Measurements from ENCODE around the gene TNKS1BP1.

Gene TNKS1BP1

DNA sequence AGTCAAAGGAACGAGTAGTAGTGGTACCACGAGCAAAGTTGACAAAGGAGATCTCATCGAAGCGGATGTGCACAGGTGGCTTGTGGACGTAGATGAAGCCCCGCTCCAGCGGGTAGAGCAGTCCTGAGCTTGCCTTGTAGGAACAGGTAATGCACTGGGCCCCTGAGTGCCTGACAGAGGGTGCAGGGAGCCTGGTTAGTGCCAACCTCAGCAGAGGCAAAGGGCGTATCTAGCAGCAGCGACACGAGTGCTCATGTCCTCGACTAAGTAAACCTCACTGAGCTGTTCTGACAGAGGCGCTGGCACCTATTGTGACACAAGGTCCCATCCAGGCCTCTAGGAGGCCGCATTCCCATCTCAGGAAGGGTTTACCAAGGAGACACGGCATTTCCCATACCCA lies 7.0 kb upstream of the TNKS1BP1 start:
- no peak for DNase-seq

DNA sequence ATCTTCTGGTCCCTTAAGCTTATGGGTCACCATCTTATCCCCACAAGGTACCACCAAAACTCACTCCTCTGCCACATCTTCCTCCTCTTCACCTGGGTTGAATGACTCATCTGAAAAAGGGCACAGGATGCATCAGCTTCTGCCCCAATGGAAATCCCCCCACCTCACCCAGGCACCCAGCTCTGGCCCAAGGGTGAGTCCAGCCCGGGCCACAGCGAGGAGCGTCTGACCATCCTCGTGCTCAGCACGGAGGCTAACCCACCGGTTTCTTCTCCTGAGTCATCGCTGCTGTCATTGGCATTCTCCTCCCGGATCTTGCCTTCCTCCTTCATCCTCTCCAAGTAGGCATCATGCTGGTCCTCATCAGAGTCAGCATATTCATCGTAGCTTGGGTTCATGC lies 5.3 kb upstream of the TNKS1BP1 start:
- DNase-seq, result no peak

DNA sequence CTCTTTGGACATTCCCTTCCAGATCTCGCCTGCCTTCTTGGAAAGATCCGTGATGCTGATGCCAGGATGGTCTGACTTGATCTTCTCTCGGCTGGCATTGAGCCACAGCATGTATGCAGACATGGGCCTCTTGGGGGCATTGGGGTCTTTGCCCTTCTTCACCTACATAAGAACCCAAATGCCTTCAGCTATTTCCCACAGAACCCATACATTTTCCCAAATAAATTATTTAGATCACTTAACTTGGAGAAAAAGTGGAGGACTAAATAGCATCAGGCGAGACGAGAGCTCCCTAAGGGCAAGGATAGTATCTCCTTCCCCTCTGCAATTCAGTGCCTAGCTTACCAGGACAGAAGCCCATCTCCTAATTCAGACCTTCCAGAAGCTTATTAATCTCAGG lies 3.0 kb upstream of the TNKS1BP1 start:
- DNase-seq, result no peak

DNA sequence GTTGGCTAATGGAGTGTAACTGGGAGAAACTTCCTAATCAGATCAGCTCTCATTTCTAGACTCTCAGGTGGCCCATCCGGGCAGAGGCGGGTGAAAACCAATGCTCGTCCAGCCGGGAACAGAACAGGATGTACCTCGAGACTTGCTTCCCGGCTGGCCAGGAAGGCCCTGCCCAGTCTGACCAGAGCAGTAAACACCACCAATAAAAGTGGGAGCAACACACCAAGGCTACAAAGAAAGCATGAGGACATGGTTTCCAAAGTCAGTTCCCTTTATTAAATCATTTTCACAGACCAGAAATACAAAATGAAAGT lies 940 bp upstream of the TNKS1BP1 start:
- DNase-seq, result no peak

DNA sequence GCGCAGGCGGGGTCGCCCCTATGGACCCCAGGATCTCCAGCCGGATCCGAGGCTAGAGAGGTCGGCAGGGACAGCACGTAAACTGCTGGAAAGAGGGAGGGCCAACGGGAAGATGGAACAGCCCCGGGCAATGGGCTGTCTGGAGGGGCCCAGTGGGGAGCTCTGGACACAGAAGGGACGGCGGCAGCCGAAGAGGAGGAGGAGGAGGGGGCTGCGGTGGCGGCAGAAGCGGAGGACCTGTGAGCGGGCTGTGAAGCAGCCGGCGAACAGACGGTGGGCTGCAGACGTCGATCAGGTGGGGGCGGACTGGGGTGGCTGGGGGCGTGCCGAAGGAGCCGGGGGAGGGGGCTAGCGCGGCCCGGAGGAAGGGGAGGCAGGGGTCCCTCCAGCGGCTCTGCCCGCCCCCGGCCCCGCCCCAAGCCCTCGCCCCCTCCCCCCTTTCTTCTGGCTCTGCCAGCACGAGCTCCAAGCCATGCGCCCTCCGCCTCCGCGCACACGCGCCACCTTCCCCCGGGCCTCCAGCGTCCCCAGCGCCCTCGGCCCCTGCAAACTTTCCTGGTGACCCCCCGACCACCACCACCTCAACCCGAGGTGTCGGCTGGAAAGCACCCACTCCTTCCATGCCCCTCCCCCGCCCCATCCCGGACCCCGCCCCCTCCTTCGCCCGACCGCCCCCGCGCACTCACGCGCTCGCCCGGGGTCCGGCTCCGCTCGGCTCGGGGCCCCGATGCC lies 432 bp downstream of the TNKS1BP1 start:
- peak in 1 of 2 experiments; percentile 38 for DNase-seq

DNA sequence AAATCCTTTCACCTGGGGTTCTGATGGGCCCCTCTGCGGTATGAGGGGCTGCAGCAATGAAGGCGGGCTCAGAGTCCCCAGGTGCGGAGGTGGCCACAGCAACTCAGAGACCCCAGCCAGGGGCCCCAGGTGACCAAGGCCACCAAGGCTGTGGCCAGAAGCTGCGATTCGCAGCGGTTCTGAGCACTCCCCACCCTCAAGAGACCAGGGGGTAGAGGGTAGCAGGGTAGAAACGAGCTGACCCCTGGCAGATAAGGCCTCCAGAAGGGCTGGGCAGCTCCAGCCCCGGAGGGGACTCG lies 948 bp downstream of the TNKS1BP1 start:
- no peak for DNase-seq

DNA sequence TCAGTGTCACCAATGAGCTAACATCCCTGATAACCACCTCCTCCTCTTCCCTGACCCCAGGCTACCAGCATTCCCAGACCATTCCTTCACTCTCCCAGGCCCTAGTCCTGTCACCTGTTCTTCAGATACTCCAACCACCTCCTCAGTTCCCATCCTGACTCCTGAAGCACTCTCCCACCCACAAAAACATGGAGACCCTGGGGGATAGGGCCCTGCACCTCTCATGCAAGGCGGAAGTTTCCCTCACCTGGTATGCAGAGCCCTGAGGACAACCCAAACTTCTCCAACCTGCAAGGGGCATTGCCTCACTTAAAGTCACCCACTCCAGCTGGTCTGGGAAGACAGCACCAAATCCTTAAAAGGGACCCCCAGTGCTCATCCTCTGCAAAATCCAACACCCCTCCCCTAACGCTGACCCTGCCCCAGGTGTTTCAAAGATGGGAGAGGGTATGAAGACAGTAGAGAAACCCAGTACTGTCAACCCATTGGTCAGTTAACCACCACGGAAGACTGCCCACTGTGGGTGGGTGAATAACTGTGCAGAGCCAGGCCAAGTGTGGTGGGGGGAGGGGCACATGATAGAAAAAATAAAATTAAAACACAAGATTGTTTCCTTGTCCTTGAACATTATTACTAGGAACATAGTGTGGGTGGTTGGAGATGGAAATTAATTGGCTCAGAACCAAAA lies 1.4 kb downstream of the TNKS1BP1 start:
- DNase-seq, result no peak

DNA sequence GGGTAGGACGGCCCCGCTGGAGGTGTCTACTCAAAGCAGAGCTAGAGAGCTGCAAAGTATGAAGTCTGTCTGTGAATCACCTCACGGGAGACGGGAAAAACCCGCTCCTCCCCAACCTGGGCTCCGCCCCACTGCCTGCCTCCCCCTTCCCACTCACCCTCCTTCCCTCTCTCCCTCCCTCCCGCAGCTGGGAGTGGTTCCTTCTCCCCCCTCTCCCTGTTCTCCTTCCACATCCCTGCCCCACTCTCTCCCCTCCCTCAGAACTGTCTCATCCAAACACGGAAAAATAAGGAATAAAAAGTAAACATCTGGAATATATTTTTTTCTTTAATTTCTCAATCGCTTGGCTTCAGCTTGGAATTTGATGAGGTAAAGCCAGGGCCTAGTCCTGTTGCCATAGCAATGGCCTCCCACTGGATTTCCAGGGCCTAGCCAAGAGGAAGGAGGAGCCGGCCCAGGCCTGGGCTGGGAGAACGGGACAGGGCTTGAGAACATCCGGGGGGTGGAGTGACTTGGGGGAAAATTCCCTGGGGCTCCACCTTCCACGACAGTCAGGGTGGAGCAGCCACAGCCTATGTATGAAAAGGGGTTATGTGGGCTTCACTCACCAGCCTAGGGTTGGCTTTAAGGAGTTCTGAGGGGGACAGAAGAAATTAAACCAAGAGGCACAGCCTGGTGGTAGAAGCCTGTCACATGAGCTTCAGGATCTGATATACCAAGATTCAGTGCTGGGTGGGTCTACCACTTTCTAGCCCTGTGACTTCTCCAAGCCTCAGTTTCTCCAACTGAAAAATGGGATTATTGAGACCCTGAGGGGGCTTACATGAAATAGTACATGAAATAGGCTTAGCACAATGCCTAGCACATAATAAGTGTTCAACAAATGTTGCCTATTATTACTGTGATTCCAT lies 2.2 kb downstream of the TNKS1BP1 start:
- no peak for DNase-seq

DNA sequence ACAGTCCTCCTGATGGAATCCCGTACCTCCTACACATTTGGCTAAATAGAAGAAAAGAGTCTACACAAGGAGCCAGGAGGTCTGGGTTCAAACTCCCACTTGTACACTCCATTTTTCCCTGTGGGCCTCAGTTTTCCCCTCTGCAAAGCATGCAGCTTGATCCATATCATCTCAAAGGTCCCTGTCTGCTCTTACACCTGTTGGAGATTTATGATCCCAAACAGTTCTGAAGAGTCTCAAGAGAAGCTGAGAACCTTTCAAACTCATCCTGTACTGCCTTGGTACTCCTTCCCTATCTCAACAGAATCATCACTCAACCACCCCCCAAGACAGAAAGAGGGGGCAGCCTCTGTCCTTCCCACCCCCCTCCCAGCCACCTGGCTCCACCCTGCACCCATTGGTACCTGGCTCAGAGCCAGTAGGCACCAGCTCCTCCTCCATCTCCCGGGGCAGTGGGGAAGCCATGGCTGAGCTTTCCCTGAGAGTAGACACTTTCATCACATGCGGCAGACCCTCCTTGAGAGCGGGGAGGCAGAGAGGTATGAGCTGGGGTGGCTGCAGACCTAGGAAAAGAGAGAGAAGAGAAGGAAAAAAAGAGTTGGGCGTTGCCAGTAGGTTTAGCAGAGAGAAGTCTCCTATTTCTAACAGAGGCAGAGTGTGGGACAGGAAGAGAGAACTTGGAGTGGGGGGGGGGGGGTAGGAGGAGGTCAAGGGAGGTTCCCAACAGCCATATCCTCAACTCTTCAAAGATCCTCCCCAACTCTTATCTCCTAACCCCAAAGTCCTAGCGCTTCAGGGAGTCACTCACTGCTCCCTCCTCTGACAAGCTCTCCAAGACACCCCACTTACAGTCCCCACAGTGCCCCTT lies 3.1 kb downstream of the TNKS1BP1 start:
- peak in 1 of 2 experiments; percentile 26 for DNase-seq

DNA sequence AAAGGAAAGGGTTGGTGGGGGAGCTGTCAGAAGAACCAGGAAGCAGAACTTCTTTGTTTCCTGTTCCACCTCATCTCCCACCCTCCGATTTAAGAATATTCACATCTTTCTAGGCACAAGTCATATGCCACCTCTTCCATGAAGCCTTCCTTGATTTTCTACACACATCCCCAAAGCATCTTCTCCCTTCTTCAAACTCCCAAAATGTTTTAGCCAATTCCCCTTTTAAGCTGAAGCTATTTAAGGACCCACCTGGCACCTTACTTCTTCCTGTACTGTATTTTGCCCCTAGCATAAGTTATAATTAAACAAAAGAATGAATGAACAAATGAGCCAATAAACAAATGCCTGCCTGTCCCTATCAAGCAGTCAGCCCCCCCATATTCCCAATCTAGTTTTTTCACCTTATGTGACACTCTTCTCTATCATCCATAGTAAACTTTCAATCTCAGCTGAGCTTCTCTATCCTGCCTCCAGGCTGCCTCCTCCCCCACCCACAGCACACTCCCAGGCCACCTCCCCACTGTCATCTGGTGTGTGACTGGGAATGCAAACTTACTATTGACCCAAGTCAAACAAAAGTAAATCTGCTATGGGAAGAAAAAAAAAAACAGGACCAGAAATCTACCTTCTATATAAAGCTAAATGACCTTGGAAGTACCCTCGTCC lies 3.9 kb downstream of the TNKS1BP1 start:
- no peak for DNase-seq

DNA sequence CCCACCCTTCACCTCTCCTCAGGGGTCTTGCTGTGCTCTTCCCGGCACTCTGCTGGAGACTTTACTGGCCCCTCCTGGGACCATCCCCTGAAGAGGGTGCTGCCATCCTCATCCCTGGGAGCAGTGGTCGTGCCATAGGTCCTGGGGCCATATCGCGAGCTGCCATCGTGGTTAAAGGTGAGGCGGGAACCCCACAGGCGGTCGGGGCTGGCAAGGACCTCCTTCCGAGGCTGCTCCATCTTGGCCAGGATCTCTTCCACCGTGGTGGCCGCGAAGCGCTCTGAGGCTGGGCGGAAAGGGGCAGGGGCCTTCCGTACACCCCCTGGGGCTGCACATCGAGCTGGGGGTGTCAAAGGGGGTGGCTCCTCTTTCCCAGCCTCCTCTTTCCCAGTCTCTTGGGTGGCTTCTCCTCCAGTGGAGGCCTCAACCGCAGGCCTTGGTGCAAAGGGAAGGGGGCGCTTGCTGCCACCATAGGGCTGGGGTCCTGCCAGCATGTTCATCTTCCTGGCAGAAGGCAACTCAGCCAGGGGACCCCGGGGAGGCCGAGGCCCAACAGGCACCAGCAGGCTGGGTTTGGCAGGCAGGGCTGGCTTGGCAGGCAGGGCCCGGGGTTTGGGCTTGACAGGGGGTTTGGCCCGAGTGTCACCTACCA lies 4.6 kb downstream of the TNKS1BP1 start:
- DNase-seq, result no peak

DNA sequence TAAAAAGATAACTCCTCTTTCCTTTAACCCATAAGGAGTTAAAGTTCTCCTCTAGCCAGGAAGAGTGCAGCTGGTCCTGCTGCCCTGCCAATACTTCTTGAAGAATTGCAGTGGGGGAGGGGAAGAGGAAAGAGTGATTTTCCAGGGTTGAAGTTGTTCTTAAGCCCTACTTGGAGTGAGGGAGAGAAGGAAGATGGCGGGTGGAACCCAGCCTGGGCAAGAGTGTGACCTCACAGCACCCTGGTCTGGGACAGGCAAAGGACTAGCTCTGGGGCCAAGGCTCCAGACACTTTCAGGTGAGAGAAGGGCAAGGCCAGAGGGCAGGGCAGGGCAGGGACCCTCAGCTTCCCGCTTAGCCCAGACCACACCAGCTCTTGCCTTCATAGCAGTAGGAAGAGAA lies 6.6 kb downstream of the TNKS1BP1 start:
- no peak for DNase-seq

DNA sequence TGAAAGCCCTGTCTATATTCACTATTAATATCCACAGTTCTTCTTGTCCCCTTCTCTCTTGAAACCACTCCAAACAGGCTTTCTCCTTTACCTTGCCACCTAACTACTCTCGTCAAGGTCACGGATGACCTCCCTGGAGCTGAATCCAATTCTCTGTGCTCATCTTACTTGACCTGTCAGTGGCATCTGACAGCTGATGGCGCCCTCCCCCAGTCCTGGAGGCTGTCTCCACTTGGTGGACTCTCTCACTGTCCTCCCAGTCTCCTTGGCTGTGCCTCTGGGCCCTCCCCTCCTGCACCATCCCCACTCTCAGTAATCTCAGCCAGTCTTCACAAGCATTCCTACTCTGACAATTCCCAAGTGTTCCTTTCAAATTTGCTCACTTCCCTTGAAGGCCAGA lies 8.7 kb downstream of the TNKS1BP1 start:
- no peak for DNase-seq

DNA sequence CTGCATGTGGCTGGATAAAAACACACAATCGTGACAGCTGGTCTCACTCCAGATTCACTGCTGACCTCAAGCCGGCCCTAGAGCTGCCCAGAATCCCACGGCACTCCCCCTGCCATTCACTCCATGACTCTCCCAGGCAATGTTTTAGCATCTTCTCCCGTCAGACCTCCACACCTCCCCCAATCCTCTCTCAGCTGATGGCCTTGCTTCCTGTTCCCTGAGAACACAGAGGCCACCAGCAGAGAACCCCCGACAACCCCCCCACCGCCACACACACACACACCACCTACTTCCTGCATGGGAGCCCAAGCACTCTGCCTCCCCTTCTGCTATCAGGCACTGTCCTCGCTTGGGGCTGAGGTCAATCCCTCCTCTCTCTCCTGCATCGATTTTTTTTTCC lies 9.3 kb downstream of the TNKS1BP1 start:
- peak; percentile 77 to 83 for DNase-seq

DNA sequence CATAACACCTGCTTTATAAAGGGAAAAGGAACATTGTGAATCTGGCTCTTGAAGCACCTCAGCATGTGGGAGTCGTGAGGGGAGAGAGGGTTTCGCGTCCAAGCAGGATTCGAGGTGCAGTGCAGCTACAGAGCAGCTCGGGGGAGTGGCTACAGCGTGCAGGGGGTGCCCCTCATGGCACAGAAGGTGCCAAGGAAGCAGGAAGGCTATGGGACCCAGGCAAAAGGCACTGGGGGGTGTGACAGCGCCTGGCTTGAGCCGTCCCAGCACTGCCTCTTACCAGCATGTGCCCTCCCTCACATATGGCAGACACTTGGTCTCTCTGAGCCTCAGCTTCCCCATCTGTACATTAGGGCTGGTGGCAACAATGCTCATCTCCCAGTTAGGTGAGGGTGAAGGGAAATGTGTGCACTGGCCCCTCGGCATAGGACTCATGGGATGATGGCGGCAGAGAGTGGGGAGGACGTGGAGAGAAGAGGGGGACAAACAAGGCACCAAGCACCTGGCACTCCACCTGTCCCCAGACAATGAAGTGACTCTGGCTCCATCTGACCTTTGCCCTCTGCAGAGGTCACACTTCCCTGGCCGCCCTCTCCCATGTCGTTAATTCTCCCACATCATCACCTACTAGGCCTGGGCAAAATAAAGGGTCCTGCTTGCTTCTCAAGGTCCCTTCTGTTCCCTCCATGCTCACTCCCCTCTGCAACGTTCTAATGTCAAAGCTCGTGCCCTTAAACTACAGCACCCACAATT lies 10.4 kb downstream of the TNKS1BP1 start:
- DNase-seq, result no peak

DNA sequence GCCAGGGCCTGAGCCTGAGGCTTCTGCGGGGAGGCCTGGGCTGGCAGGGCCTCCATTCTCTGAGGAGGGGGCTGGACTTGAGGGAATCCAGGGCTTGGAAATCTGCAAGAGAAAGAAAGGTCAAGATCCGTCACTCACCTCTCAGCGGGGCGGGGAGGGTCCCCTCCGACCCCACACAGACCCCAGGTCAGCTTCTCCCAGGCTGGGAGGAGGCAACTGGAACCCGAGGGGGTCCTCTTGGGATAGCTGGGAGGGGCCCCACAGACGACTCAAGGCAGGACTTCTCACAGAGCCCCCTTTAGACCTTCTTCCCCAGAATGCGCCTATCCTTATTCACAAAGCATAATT lies 11.0 kb downstream of the TNKS1BP1 start:
- no peak for DNase-seq

DNA sequence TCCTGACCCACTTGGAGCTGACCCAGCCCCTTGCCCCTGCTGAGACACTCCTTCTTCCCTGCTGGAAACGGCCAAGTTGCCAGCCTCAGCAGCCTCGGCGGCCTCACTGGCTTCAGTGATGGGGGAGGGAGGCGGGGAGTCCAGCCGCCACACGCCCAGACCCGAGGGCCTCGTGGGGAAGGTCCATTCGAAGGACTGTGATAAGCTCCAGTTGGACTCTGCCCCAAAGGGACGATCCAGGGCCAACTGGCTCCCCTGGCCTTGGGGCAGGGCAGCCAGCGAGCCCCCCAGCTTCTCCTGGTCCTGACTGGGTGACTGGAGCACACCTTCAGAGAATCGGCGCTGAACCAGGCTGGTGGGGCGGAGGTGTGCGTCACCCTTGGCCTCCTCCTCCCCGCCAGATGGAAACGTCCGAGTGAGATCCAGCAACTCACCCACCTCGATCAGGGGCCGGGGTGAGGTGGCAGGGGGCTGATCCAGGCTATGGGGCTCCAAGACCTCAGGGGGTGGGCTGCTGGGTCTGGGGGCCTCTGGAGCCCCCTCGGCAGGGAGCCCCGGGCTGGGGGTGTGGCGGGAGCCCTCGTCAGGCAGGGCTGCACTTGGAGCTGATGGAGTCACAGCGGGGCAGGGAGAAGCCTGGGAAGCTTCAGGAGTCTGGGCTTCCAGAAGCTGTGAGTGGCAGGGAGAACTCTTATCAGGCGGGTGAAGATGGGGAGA lies 11.5 kb downstream of the TNKS1BP1 start:
- DNase-seq, result no peak

DNA sequence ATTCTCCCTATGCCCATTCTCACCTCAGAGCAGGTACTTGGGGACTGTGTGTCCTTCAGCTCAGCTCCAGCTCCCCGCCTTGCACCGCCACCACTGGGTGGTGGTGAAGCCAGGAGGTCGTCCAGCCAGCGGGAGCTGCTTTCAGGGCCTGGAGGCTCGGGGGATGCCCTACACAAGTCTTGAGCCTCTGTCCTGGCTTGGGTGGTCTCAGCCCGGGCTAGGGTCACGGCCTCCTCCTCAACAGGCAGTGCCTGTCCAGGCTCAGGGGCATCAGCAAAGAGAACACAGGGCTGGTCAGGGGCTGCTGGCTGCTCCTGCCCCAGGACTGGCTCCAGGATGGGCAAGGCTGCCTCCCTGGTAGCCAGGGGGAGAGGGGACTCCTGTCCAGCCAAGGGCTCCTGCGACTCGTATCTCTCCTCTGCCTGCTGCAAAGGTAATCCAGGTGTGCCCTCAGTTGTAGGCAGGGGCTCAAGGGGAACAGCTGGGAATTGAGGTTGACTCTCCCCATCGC lies 12.2 kb downstream of the TNKS1BP1 start:
- DNase-seq, result no peak

DNA sequence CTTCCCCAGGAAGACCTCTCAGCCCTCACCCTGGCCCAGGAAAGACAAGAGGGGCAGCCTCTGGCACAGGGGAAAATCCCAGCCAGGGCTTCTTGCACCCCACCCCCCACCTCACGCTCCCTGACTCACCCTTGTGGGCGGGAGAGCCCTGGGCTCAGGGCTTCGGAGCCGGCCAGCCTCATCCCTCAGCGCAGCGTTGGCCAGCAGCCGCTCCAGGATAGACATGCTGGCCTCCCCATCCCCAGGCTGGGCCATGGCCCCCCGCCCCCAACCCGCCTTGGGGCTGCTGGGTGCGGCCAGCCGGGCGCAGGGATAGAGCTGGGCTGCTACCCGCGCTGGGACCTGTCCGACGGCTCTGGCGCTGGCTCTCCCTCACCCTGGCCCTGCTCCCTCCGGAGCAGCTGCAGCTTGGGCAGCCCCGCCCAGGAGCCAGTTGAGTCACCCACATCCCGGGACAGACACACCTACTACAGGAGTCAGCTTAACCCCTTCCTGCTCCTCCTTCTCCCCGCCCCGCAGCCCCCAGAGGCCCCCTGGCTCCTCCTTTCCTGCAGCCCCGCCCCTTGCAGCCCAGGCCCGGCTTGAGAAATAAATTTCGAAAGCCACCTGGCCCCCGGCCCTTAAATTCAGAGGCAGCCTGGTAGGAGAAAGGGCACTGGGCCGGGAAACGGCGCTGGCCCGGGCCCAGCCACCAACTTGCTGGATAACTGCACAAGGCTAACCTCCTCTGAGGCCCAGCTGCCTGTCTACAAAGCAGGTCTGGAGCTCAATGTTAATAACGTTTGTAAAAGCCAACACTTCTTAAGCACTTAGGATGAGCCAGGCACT lies 13.4 kb downstream of the TNKS1BP1 start:
- DNase-seq, result peak; percentile 66 to 76

All from Kasumi-1 (cell line).